Right atrium auricular region (tissue), 2 donors: ENCODE measurements around the gene EN2. TPM values are rescaled to one million over a fixed set of nuclear protein-coding genes. Genes with fewer than 3 reads are reported as not detected.

Source experiments
- DNase-seq: peaks from one replicate; pipeline ENCODE4 v3.0.0-alpha.2; 2019; ENCODE audit warnings: low spot score
- H3K27ac ChIP-seq, 2 donors: fragments of 200-600 bp; sonication (generic); 1 replicate in 1 of 2; 2 replicates in 1 of 2; pipeline ENCODE4 v1.5.1; 2016 to 2019
- H3K27me3 ChIP-seq, 2 donors: fragments of 200-600 bp; sonication (generic); one replicate each; pipeline versions ENCODE4 v1.5.1 to v1.6.0; 2017 to 2019
- H3K36me3 ChIP-seq: fragments of 200-600 bp; sonication (generic); one replicate; pipeline ENCODE4 v1.5.1; 2016
- H3K4me1 ChIP-seq, 2 donors: fragments of 200-600 bp; sonication (generic); one replicate each; pipeline versions ENCODE4 v1.5.1 to v1.6.0; 2017 to 2019
- H3K4me3 ChIP-seq, 2 donors: fragments of 200-600 bp; sonication (generic); 1 replicate in 1 of 2; 2 replicates in 1 of 2; pipeline ENCODE4 v1.5.1; 2017 to 2019; ENCODE audit warnings: mild to moderate bottlenecking in 1 of 2, moderate library complexity in 1 of 2
- H3K9me3 ChIP-seq, 2 donors: fragments of 200-600 bp; sonication (generic); one replicate each; pipeline ENCODE4 v1.5.1; 2019
- total RNA-seq, 2 donors: library from RNA; depleted of rRNA; stranded (reverse); fragments of >200 nt; gene quantifications; one replicate each; pipeline ENCODE4 v1.1.0, GENCODE V29; 2016
- TF ChIP-seq, protein P1 (sequence below), 2 donors: fragments of 200-600 bp; sonication (generic); IDR thresholded peaks; one replicate each; pipeline ENCODE4 v1.5.1; 2019; ENCODE audit warnings: antibody characterized with exemption in 2 of 2

EN2 gene
- total RNA-seq, 2 donors from 2014 or later: not detected

GRCh38 chr7:155511702-155511996 lies 53.7 kb downstream of the EN2 start:
- no peak overlapping the region for H3K4me3 ChIP-seq
- TF ChIP-seq, protein P1, sequence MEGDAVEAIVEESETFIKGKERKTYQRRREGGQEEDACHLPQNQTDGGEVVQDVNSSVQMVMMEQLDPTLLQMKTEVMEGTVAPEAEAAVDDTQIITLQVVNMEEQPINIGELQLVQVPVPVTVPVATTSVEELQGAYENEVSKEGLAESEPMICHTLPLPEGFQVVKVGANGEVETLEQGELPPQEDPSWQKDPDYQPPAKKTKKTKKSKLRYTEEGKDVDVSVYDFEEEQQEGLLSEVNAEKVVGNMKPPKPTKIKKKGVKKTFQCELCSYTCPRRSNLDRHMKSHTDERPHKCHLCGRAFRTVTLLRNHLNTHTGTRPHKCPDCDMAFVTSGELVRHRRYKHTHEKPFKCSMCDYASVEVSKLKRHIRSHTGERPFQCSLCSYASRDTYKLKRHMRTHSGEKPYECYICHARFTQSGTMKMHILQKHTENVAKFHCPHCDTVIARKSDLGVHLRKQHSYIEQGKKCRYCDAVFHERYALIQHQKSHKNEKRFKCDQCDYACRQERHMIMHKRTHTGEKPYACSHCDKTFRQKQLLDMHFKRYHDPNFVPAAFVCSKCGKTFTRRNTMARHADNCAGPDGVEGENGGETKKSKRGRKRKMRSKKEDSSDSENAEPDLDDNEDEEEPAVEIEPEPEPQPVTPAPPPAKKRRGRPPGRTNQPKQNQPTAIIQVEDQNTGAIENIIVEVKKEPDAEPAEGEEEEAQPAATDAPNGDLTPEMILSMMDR (IDR thresholded peaks at IDR 0.05): no peak
- H3K4me1 ChIP-seq: peaks cover 0 to 9% of the 10 kb centered on the region in 2 donors
- no peak overlapping the region for H3K27ac ChIP-seq
- DNase-seq: no peak
- peaks cover 17 to 22% of the 10 kb centered on the region in 2 donors for H3K27me3 ChIP-seq
- no peaks in the 10 kb centered on the region for H3K9me3 ChIP-seq
- no peaks in the 10 kb centered on the region for H3K36me3 ChIP-seq

- Histone ChIP-seq H3K27me3 (peaks cover 15 to 22% of the 10 kb centered on the region in 2 donors), H3K4me3 (no peak overlapping the region), H3K27ac (no peak overlapping the region), H3K36me3 (no peaks in the 10 kb centered on the region), H3K9me3 (no peaks in the 10 kb centered on the region), H3K4me1 (peaks cover 0 to 9% of the 10 kb centered on the region in 2 donors)
- DNase-seq: no peak
- TF ChIP-seq, protein P1 (IDR thresholded peaks at IDR 0.05): no peak
Observed at GRCh38 chr7:155512246-155512887, 54.4 kb downstream of the EN2 start.

GRCh38 chr7:155513543-155514285 lies 55.8 kb downstream of the EN2 start:
- Histone ChIP-seq H3K27ac (no peak overlapping the region), H3K27me3 (peaks cover 9 to 15% of the 10 kb centered on the region in 2 donors), H3K9me3 (no peaks in the 10 kb centered on the region), H3K4me1 (peaks cover 0 to 9% of the 10 kb centered on the region in 2 donors), H3K36me3 (no peaks in the 10 kb centered on the region), H3K4me3 (no peak overlapping the region)
- no peak for DNase-seq
- TF ChIP-seq, protein P1 (IDR thresholded peaks at IDR 0.05): no peak

GRCh38 chr7:155514296-155514695 lies 56.4 kb downstream of the EN2 start:
- TF ChIP-seq, protein P1 (IDR thresholded peaks at IDR 0.05): no peak
- Histone ChIP-seq H3K27me3 (peaks cover 9 to 13% of the 10 kb centered on the region in 2 donors), H3K27ac (no peak overlapping the region), H3K9me3 (no peaks in the 10 kb centered on the region), H3K36me3 (no peaks in the 10 kb centered on the region), H3K4me1 (peaks cover 0 to 9% of the 10 kb centered on the region in 2 donors), H3K4me3 (no peak overlapping the region)
- no peak for DNase-seq

Other genes with a start within 250 kb of the EN2 start
- 10 to 100 TPM; 15.8 to 25.7 TPM for gene INSIG1, start 160.3 kb upstream of the EN2 start, total RNA-seq
- gene CNPY1, start 88.4 kb downstream of the EN2 start, total RNA-seq: not detected
- gene RBM33, start 186.5 kb downstream of the EN2 start, total RNA-seq: 10 to 100 TPM; 15.4 to 21.0 TPM